Stimulated activated CD4-positive, alpha-beta T cell treated with anti-CD3 and anti-CD28 coated beads, Interleukin-4, amount 100 ng/mL, for 4 hours (primary cell): Measurements from ENCODE around the gene CPNE1.

Experiments
- DNase-seq, 2 experiments: peaks; one replicate each; pipeline ENCODE4 v3.0.0-alpha.2; 2020

The CPNE1 gene

GRCh38 chr20:35598476-35598875, 66.2 kb downstream of the CPNE1 start:
- no peak for DNase-seq

- DNase-seq = no peak
These were observed 67.5 kb downstream of the CPNE1 start for GRCh38 chr20:35597186-35597585.

GRCh38 chr20:35595901-35596300, 68.8 kb downstream of the CPNE1 start:
- DNase-seq = no peak

DNA sequence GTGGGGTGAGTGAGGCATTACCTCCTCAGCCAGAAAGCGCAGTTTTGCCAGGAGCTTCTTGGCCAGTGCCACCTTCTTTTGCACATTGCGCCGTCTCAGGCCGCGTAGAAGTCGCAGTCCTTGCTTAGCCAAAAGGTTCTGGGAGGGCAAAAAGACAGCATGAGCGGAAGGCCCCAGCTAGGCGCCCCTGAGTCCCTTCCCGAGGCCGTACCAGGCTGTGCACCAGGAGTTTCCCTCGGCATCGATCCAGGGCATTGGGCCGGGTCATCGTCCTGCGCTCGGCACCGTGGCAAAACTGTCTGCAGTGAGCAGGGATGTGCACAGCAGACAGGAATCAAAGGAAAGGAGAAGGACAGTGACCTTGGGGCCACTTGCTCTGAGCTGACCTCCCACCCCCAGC, 69.2 kb downstream of the CPNE1 start:
- no peak for DNase-seq

- no peak for DNase-seq
These were observed 72.2 kb downstream of the CPNE1 start for GRCh38 chr20:35592339-35592974.

DNA sequence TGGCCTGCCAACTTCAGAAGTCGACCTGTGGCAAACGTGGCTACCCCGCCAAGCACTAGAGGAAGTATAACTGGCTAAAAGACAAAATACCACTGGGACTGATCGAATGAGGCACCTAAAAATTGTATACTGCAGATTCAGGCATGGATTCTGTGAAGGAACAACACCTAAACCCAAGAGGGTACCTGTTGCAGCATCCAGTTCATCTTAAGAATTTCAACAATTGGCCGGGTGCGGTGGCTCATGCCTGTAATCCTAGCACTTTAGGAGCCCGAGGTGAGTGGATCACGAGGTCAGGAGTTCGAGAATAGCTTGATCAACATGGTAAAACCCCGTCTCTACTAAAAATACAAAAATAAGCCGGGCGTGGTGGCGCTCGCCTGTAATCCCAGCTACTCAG, 76.3 kb downstream of the CPNE1 start:
- no peak for DNase-seq

- DNase-seq = no peak
These were observed 77.3 kb downstream of the CPNE1 start for GRCh38 chr20:35587436-35587835.

DNA sequence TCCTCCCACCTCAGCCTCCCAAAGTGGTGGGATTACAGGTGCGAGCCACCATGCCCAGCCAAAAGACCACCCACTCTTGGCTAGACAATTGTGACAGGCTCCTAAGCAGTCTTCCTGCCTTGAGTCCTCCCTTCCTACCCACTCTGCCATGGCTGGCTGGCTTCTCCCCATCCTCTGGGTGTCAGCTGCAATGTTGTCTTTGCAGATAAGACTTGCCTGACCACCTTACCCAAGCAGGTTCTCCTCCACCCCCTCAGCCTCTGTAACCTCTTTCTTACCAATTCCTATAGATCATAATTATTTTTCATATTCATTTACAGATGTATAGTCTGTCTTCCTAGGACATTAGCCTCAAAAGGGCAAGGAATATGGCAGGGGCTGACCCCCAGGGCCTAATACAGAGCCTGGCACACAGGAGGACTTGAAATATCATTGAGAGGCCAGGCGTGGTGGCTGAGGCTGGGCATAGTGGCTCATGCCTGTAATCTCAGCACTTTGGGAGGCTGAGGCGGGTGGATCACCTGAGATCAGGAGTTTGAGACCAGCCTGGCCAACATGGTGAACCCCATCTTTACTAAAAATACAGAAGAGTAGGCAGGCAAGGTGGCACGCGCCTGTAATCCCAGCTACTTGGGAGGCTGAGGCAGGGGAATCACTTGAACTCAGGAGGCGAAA, 77.8 kb downstream of the CPNE1 start:
- DNase-seq = no peak

GRCh38 chr20:35583636-35584560, 80.8 kb downstream of the CPNE1 start:
- no peak for DNase-seq

GRCh38 chr20:35582741-35583404, 81.8 kb downstream of the CPNE1 start:
- no peak for DNase-seq

DNA sequence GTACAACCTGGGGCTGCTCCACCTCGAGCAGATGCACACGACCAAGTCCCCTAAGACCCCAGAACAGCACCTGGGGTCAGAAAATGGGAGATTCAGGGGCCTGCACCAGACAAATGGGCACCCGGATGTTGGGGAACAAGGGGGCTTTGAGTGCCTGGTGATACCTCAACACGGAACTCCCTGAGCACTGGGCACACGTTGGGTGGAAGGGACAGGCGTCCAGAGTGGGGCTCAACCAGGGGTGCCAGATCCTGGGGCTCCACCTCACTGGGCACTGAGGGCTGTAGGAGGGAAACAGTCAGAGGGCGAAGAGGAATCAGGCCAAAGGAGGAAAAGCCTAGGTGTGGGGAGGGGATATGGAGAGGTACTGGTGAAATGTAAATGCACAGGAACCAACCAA, 82.6 kb downstream of the CPNE1 start:
- DNase-seq = no peak

- DNase-seq = no peak
These were observed 85.5 kb downstream of the CPNE1 start for GRCh38 chr20:35579196-35579595.

GRCh38 chr20:35578469-35578868, 86.2 kb downstream of the CPNE1 start:
- no peak for DNase-seq

- DNase-seq = no peak
These were observed 87.9 kb downstream of the CPNE1 start for GRCh38 chr20:35576816-35577215.
